ENCODE measurements around the gene GRID2.

DNA sequence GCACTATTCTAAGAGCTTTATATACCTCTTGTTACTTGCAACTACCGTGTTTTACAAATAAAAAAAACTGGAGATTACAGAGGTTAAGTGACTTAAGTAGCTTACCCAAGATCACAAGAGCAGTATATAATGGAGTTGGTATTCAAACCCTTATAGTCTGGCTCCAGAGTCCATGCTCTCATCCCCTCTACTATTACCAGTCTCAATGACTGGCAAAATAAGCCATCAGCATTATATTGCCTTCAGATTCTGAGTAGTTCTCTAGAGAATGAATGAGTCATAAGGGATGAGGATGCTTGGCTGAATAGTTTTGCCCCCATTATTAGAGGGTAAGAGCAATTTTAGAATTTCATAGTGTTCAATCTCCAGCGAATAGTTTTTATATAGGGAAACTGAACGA, 1354.7 kb downstream of the GRID2 start:
- TF ChIP-seq, protein P1, sequence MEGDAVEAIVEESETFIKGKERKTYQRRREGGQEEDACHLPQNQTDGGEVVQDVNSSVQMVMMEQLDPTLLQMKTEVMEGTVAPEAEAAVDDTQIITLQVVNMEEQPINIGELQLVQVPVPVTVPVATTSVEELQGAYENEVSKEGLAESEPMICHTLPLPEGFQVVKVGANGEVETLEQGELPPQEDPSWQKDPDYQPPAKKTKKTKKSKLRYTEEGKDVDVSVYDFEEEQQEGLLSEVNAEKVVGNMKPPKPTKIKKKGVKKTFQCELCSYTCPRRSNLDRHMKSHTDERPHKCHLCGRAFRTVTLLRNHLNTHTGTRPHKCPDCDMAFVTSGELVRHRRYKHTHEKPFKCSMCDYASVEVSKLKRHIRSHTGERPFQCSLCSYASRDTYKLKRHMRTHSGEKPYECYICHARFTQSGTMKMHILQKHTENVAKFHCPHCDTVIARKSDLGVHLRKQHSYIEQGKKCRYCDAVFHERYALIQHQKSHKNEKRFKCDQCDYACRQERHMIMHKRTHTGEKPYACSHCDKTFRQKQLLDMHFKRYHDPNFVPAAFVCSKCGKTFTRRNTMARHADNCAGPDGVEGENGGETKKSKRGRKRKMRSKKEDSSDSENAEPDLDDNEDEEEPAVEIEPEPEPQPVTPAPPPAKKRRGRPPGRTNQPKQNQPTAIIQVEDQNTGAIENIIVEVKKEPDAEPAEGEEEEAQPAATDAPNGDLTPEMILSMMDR (IDR thresholded peaks at IDR 0.05), result no peak
- TF ChIP-seq POLR2A (IDR thresholded peaks at IDR 0.05) (no peak), POLR2AphosphoS5 (IDR thresholded peaks at IDR 0.05) (no peak)

All from transverse colon (tissue), 4 donors.